ENCODE results near the gene RIPOR3. TPM values are rescaled to one million over a fixed set of nuclear protein-coding genes. Genes with fewer than 3 reads are reported as not detected.

Gene RIPOR3
- total RNA-seq, 1 experiment from 2014 or later = 0.46 TPM

GRCh38 chr20:50595988-50596693 is 95.2 kb downstream of the RIPOR3 start:
- peak; percentile 36 for DNase-seq
- no peak overlapping the region for H4K91ac ChIP-seq (ENCODE audit: insufficient read length, low read depth, low read length)
- H2BK120ac ChIP-seq (ENCODE audit: low read depth, low read length, poor library complexity, severe bottlenecking) = no peak overlapping the region
- H3K27me3 Mint-ChIP-seq (ENCODE audit: low read depth) = peaks cover 1% of the 10 kb centered on the region; the same call in 1 of the 2 replicates
- H3K23me2 ChIP-seq (ENCODE audit: insufficient read length, low read depth, low read length, poor library complexity, severe bottlenecking) = no peaks in the 10 kb centered on the region
- H3K9me3 ChIP-seq (ENCODE audit: control insufficient read depth, low read depth, low read length) = no peaks in the 10 kb centered on the region
- H2AFZ ChIP-seq (ENCODE audit: low read length) = no peak overlapping the region
- no CpG with 5 or more reads among the region's 15 CpGs for WGBS (ENCODE audit: extremely low coverage, insufficient read length, low lambda C conversion rate)
- H3K4ac ChIP-seq (ENCODE audit: low read depth, low read length) = no peak overlapping the region
- H3K4me3 Mint-ChIP-seq = no peak overlapping the region
- H3K9me3 Mint-ChIP-seq = no peaks in the 10 kb centered on the region
- no peak overlapping the region for H3K23ac ChIP-seq (ENCODE audit: insufficient read length, low read depth, low read length)
- H3K27ac ChIP-seq (ENCODE audit: insufficient read length, low read depth, low read length) = no peak overlapping the region
- no peak overlapping the region for H3K18ac ChIP-seq (ENCODE audit: insufficient read length, low read depth, low read length)
- no peak overlapping the region for H3K9ac ChIP-seq (ENCODE audit: extremely low read depth, insufficient read length, low read length)
- no peaks in the 10 kb centered on the region for H4K20me1 ChIP-seq (ENCODE audit: control insufficient read depth, insufficient read depth, insufficient read length)
- no peak overlapping the region for H4K5ac ChIP-seq (ENCODE audit: insufficient read length, low read depth, low read length)
- H3K79me2 ChIP-seq (ENCODE audit: insufficient read depth, low read length) = no peaks in the 10 kb centered on the region
- H3K4me2 ChIP-seq (ENCODE audit: insufficient read depth, insufficient read length, low read length) = no peak overlapping the region
- H2AK5ac ChIP-seq (ENCODE audit: insufficient read length, low read length) = no peak overlapping the region
- no peak overlapping the region for H3T11ph ChIP-seq (ENCODE audit: low read length)
- H3K14ac ChIP-seq (ENCODE audit: insufficient read depth, low read length) = peak overlapping the region; percentile 7; the same call in 1 of the 2 replicates
- H3K4me1 ChIP-seq (ENCODE audit: insufficient read depth, low read length) = no peaks in the 10 kb centered on the region
- H3K36me3 Mint-ChIP-seq (ENCODE audit: insufficient read depth in 1 of 3, low read depth in 3 of 3) = no peaks in the 10 kb centered on the region
- no peak overlapping the region for H2BK5ac ChIP-seq (ENCODE audit: insufficient read length, low read length)
- TF ChIP-seq CTCF (conservative IDR thresholded peaks at IDR 0.05) = no peak
- H2BK12ac ChIP-seq (ENCODE audit: insufficient read length, low read depth, low read length) = no peak overlapping the region
- no peak overlapping the region for H2BK20ac ChIP-seq (ENCODE audit: low read depth, low read length, poor library complexity, severe bottlenecking)
- peaks cover 9 to 15% of the 10 kb centered on the region in 2 experiments for H3K4me1 Mint-ChIP-seq
- no peaks in the 10 kb centered on the region for H3K79me1 ChIP-seq (ENCODE audit: insufficient read depth, low read depth, low read length, poor library complexity, severe bottlenecking)
- peak overlapping the region in 1 of 3 experiments; percentile 74; a peak in 3 of 7 replicates for H3K27ac Mint-ChIP-seq
- H4K8ac ChIP-seq (replicated peaks; ENCODE audit: insufficient read length, low read depth, low read length) = no peak overlapping the region
- no peaks in the 10 kb centered on the region for H3K27me3 ChIP-seq (ENCODE audit: insufficient read depth, low read length)
- H2BK15ac ChIP-seq (ENCODE audit: low read depth, low read length) = no peak overlapping the region
- no peak overlapping the region for H3K56ac ChIP-seq (ENCODE audit: insufficient read length, low read depth, low read length)
